ENCODE results near the gene CABP4.

CABP4 gene

DNA sequence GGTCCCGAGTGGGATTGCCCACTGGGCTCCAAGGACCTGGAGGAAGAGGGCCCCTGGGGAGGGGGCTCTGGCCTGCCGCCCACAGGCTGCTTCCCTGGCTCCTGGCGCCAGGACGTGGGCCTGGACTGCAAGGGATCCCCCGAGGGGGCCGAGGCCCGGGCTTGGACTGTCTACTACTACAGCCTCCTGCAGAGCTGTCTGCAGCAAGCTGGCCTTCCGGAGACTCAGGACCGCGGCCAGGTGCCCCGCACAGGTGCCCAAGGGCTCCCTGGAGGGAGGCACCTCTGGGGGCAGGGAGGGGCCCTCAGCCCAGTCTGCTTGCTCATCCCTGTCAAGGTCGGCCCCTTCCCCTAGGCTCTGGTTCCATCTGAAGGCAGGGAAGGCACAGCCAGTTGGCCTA, 37.7 kb upstream of the CABP4 start:
- H4K20me1 ChIP-seq (ENCODE audit: insufficient read depth, low read length): no peaks in the 10 kb centered on the region
- no peaks in the 10 kb centered on the region for H3F3A ChIP-seq (ENCODE audit: insufficient read depth, low read length)
- TF ChIP-seq EZH2 (IDR thresholded peaks at IDR 0.05; ENCODE audit: borderline replicate concordance, low read length): no peak
- H3K4me3 ChIP-seq (ENCODE audit: low read depth, low read length, poor library complexity, severe bottlenecking): no peak overlapping the region
- no peak overlapping the region; the same call in 1 of the 2 replicates for H3K9ac ChIP-seq (ENCODE audit: low read length)
- no peaks in the 10 kb centered on the region for H3K9me2 ChIP-seq (ENCODE audit: low read depth, low read length)
- H3K27ac ChIP-seq (ENCODE audit: low read depth, low read length, poor library complexity, severe bottlenecking): peak overlapping the region; percentile 8
- no peak overlapping the region for H3K4me2 ChIP-seq (ENCODE audit: low read length)
- H2AFZ ChIP-seq (ENCODE audit: low read length): no peak overlapping the region
- H3K4me1 ChIP-seq (ENCODE audit: insufficient read depth, low read length, severe bottlenecking): peaks cover 53% of the 10 kb centered on the region
- H3K9me3 ChIP-seq (ENCODE audit: low read length): no peaks in the 10 kb centered on the region
- no peaks in the 10 kb centered on the region for H3K36me3 ChIP-seq (ENCODE audit: insufficient read depth, low read length)
- no peaks in the 10 kb centered on the region for H3K79me2 ChIP-seq (ENCODE audit: insufficient read depth, low read length)
- peaks cover 3% of the 10 kb centered on the region; the same call in 1 of the 2 replicates for H3K27me3 ChIP-seq (ENCODE audit: insufficient read depth, low read length)

DNA sequence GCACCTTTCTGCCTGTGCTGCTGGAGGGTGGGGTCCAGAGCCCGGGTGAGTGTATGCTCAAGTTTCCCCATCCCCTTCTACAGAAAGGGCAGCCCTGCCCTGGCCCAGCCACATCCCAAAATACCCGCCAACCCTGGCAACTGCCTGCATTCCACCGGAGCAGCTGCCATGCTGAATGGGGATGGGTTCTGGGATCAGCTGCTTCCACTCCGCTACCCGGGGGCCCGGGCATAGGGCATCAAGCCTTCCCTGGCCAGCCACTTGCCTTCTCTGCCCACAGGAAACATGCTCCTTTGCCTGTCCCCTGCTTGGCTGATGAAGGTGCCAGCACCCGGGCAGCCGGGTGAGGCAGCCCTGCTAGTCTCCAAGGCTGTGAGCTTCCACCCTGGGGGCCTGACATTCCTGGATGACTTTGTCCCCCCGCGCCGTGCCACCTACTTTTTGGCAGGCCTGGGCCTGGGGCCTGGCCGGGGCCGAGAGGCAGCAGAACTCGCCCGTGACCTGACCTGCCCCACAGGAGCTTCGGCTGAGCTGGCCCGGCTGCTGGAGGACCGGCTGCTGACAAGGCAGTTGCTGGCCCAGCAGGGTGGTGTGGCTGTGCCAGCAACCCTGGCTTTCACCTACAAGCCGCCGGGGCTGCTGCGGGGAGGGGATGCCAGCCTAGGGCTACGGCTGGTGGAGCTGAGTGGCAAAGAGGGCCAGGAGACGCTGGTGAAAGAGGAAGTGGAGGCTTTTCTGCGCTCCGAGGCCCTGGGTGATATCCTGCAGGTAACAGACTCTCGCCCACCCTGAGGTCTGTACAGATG, 36.5 kb upstream of the CABP4 start:
- Histone ChIP-seq H3K27ac (ENCODE audit: low read depth, low read length, poor library complexity, severe bottlenecking) (peak overlapping the region; percentile 26), H3K9me2 (ENCODE audit: low read depth, low read length) (no peaks in the 10 kb centered on the region), H3K36me3 (ENCODE audit: insufficient read depth, low read length) (no peaks in the 10 kb centered on the region), H3K9me3 (ENCODE audit: low read length) (no peaks in the 10 kb centered on the region), H2AFZ (ENCODE audit: low read length) (no peak overlapping the region), H3K79me2 (ENCODE audit: insufficient read depth, low read length) (no peaks in the 10 kb centered on the region), H3K27me3 (ENCODE audit: insufficient read depth, low read length) (peaks cover 3% of the 10 kb centered on the region; the same call in 1 of the 2 replicates), H3K4me2 (ENCODE audit: low read length) (peak overlapping the region; percentile 46; the same call in 1 of the 2 replicates), H3K4me1 (ENCODE audit: insufficient read depth, low read length, severe bottlenecking) (peaks cover 52% of the 10 kb centered on the region), H3K9ac (ENCODE audit: low read length) (no peak overlapping the region), H3K4me3 (ENCODE audit: low read depth, low read length, poor library complexity, severe bottlenecking) (peak overlapping the region; percentile 10), H4K20me1 (ENCODE audit: insufficient read depth, low read length) (no peaks in the 10 kb centered on the region), H3F3A (ENCODE audit: insufficient read depth, low read length) (no peaks in the 10 kb centered on the region)
- TF ChIP-seq EZH2 (IDR thresholded peaks at IDR 0.05; ENCODE audit: borderline replicate concordance, low read length): no peak
- TF ChIP-seq, protein P1, sequence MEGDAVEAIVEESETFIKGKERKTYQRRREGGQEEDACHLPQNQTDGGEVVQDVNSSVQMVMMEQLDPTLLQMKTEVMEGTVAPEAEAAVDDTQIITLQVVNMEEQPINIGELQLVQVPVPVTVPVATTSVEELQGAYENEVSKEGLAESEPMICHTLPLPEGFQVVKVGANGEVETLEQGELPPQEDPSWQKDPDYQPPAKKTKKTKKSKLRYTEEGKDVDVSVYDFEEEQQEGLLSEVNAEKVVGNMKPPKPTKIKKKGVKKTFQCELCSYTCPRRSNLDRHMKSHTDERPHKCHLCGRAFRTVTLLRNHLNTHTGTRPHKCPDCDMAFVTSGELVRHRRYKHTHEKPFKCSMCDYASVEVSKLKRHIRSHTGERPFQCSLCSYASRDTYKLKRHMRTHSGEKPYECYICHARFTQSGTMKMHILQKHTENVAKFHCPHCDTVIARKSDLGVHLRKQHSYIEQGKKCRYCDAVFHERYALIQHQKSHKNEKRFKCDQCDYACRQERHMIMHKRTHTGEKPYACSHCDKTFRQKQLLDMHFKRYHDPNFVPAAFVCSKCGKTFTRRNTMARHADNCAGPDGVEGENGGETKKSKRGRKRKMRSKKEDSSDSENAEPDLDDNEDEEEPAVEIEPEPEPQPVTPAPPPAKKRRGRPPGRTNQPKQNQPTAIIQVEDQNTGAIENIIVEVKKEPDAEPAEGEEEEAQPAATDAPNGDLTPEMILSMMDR (IDR thresholded peaks at IDR 0.05; ENCODE audit: low read length): no peak

DNA sequence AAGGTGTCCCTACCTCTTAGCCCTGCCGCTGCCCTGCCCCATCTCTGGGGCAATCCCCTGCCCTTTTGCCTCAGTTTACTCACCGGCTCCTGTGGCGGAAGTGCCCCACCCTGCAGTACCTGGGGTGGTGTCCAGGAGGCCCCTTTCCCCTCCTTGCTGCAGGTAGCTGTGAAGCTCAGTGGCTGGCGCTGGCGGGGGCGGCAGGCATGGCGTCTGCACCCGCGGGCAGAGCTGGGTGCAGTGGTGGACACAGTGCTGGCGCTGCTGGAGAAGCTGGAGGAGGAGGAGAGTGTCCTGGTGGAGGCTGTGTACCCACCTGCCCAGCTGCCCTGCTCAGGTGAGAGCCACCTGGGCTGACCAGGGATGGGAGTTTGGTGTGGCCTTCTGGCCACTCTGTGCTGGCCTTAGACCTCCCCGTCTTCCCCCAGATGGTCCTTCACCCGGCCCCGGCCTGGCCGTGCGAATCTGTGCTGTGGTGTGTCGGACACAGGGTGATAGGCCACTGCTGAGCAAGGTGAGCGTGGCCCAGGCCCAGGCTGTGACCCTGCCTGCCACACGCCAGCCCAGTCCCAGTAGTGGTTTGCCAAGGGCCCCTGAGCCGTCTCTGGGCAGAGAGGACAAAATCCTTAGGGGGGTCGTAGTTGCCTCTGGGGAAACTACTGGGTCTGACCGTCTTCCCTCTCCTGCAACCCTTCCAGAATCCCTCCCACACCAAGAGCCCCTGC, 35.7 kb upstream of the CABP4 start:
- Histone ChIP-seq H3K4me3 (ENCODE audit: low read depth, low read length, poor library complexity, severe bottlenecking) (peak overlapping the region; percentile 10), H3K4me1 (ENCODE audit: insufficient read depth, low read length, severe bottlenecking) (peaks cover 52% of the 10 kb centered on the region), H3K36me3 (ENCODE audit: insufficient read depth, low read length) (no peaks in the 10 kb centered on the region), H3K79me2 (ENCODE audit: insufficient read depth, low read length) (no peaks in the 10 kb centered on the region), H3F3A (ENCODE audit: insufficient read depth, low read length) (no peaks in the 10 kb centered on the region), H3K9me2 (ENCODE audit: low read depth, low read length) (no peaks in the 10 kb centered on the region), H2AFZ (ENCODE audit: low read length) (no peak overlapping the region), H3K27me3 (ENCODE audit: insufficient read depth, low read length) (peaks cover 3% of the 10 kb centered on the region; the same call in 1 of the 2 replicates), H3K27ac (ENCODE audit: low read depth, low read length, poor library complexity, severe bottlenecking) (peak overlapping the region; percentile 26), H3K4me2 (ENCODE audit: low read length) (peak overlapping the region; percentile 46; the same call in 1 of the 2 replicates), H4K20me1 (ENCODE audit: insufficient read depth, low read length) (no peaks in the 10 kb centered on the region), H3K9me3 (ENCODE audit: low read length) (no peaks in the 10 kb centered on the region), H3K9ac (ENCODE audit: low read length) (no peak overlapping the region; the same call in 1 of the 2 replicates)
- no peak for TF ChIP-seq EZH2 (IDR thresholded peaks at IDR 0.05; ENCODE audit: borderline replicate concordance, low read length)
- TF ChIP-seq, protein P1 (IDR thresholded peaks at IDR 0.05; ENCODE audit: low read length): 0 out of 2 replicates have a peak, but pooled peaks have one; percentile 19
